Gastrocnemius medialis (tissue), 4 donors: ENCODE results near the gene ZNF341. TPM values are rescaled to one million over a fixed set of nuclear protein-coding genes. Genes with fewer than 3 reads are reported as not detected.

Source experiments
- ATAC-seq, 2 donors: fragments of 150-250 bp; one replicate each; pipeline ENCODE4 v1.9.1; 2016
- DNase-seq, 2 donors: peaks; one replicate each; pipeline ENCODE4 v3.0.0-alpha.2; 2019
- H3K27ac ChIP-seq, 4 donors: fragments of 200-600 bp; sonication (generic); 1 replicate in 1 of 4; 2 replicates in 3 of 4; pipeline ENCODE4 v1.5.1; 2016 to 2018; ENCODE audit warnings: mild to moderate bottlenecking in 2 of 4, moderate library complexity in 1 of 4
- H3K27me3 ChIP-seq, 3 donors: fragments of 200-600 bp; sonication (generic) in 2 of 3; 1 replicate in 1 of 3; 2 replicates in 2 of 3; pipeline versions ENCODE4 v1.5.1 to v1.6.0; 2016 to 2019; ENCODE audit warnings: mild to moderate bottlenecking in 1 of 3, moderate library complexity in 1 of 3
- H3K36me3 ChIP-seq, 2 donors: fragments of 200-600 bp; sonication (generic) in 1 of 2; one replicate each; pipeline ENCODE4 v1.5.1; 2017 to 2018
- H3K4me1 ChIP-seq, 2 donors: fragments of 200-600 bp; sonication (generic) in 1 of 2; one replicate each; pipeline ENCODE4 v1.5.1; 2016 to 2017; ENCODE audit warnings: mild to moderate bottlenecking in 2 of 2
- H3K4me3 ChIP-seq, 4 donors: fragments of 200-600 bp; sonication (generic) in 3 of 4; 1 replicate in 1 of 4; 2 replicates in 3 of 4; pipeline ENCODE4 v1.5.1; 2016 to 2019; ENCODE audit warnings: mild to moderate bottlenecking in 2 of 4
- H3K9me3 ChIP-seq, 3 donors: fragments of 200-600 bp; sonication (generic) in 2 of 3; 1 replicate in 1 of 3; 2 replicates in 2 of 3; pipeline ENCODE4 v1.5.1; 2016 to 2019
- CTCF ChIP-seq, 5 experiments: fragments of 450-650 bp in 3 of 5; fragments of 200-600 bp in 2 of 5; sonication (generic) in 2 of 5; IDR thresholded peaks in 4 of 5; conservative IDR thresholded peaks in 1 of 5; 1 replicate in 4 of 5; 2 replicates in 1 of 5; pipeline ENCODE4 v1.5.1; 2016 to 2019; ENCODE audit warnings: antibody characterized with exemption in 5 of 5, mild to moderate bottlenecking in 3 of 5, moderate library complexity in 3 of 5
- POLR2A ChIP-seq, 2 donors: fragments of 450-650 bp; IDR thresholded peaks; one replicate each; pipeline ENCODE4 v1.6.1; 2017; ENCODE audit warnings: antibody characterized with exemption in 2 of 2, mild to moderate bottlenecking in 2 of 2, moderate library complexity in 2 of 2
- in situ Hi-C, 4 donors: fragments of 200-750 bp; cut with MboI; loops; one replicate each; pipeline versions ENCODE4 v1.15.0 to v1.8.0; 2017; ENCODE audit warnings: low sequenced_read_pairs in 4 of 4
- intact Hi-C: fragments of 100-400 bp; cut with DNase I; formaldehyde crosslinking; loops from one replicate; pipeline ENCODE4 v1.15.1; 2023; ENCODE audit warnings: low total_unique reads
- total RNA-seq, 4 donors: library from RNA; depleted of rRNA; stranded (reverse); fragments of >200 nt; gene quantifications; one replicate each; pipeline versions ENCODE4 v1.1.0 to v1.2.3, GENCODE V29; 2016

ZNF341 gene
- total RNA-seq, 4 donors from 2014 or later = 1.8 to 4.6 (median 2.6) TPM

GRCh38 chr20:33840759-33841435, 109.1 kb downstream of the ZNF341 start:
- TF ChIP-seq POLR2A (IDR thresholded peaks at IDR 0.05) = no peak
- Histone ChIP-seq H3K9me3 (no peaks in the 10 kb centered on the region), H3K36me3 (no peaks in the 10 kb centered on the region), H3K4me3 (no peak overlapping the region), H3K27ac (no peak overlapping the region), H3K27me3 (no peaks in the 10 kb centered on the region), H3K4me1 (peaks cover 85% of the 10 kb centered on the region in 2 donors)
- intact Hi-C loops = no loop called here
- no peak for ATAC-seq
- in situ Hi-C loops = no loop called here
- DNase-seq = no peak

- TF ChIP-seq CTCF (IDR thresholded peaks at IDR 0.05 in 4 of 5, conservative IDR thresholded peaks at IDR 0.05 in 1 of 5) (no peak), POLR2A (IDR thresholded peaks at IDR 0.05) (no peak)
- no peaks in the 10 kb centered on the region for H3K9me3 ChIP-seq
- no peak overlapping the region for H3K27ac ChIP-seq
- in situ Hi-C loops = no loop called here
- no peak for DNase-seq
- no peaks in the 10 kb centered on the region for H3K36me3 ChIP-seq
- intact Hi-C loops = no loop called here
- H3K4me1 ChIP-seq = peaks cover 86% of the 10 kb centered on the region in 2 donors
- no peak for ATAC-seq
- no peak overlapping the region for H3K4me3 ChIP-seq
- H3K27me3 ChIP-seq = no peaks in the 10 kb centered on the region
Measured at GRCh38 chr20:33841436-33841799, 109.6 kb downstream of the ZNF341 start.

Other genes with a start within 250 kb of the ZNF341 start
- gene CBFA2T2, start 241.9 kb upstream of the ZNF341 start, total RNA-seq = 1 to 10 TPM; 6.9 to 8.9 (median 7.9) TPM
- not detected for gene C20orf144, start 69.7 kb upstream of the ZNF341 start, total RNA-seq
- under 1 TPM in 2 of 4 donors, not detected in 2; 0.22 to 0.39 TPM for gene ACTL10, start 65.1 kb upstream of the ZNF341 start, total RNA-seq
- gene NECAB3, start 57.6 kb upstream of the ZNF341 start, total RNA-seq = 100 to 1,000 TPM in 2 of 4 donors, 10 to 100 TPM in 2; 72.3 to 127 (median 107) TPM
- 1 to 10 TPM in 2 of 4 donors, under 1 TPM in 1, not detected in 1; 1.00 to 2.0 (median 1.4) TPM for gene E2F1, start 45.6 kb upstream of the ZNF341 start, total RNA-seq
- gene PXMP4, start 11.7 kb upstream of the ZNF341 start, total RNA-seq = 1 to 10 TPM; 3.2 to 7.3 (median 5.3) TPM
- gene CHMP4B, start 79.4 kb downstream of the ZNF341 start, total RNA-seq = 100 to 1,000 TPM in 1 of 4 donors, 10 to 100 TPM in 3; 57.4 to 109 (median 82.7) TPM